Ishikawa (cell line): Measurements from ENCODE around the gene RUSC1.

Experiments
- CEBPB ChIP-seq: IDR thresholded peaks from 2 replicates; pipeline ENCODE4 v1.6.1; 2012
- CREB1 ChIP-seq: IDR thresholded peaks from 2 replicates; pipeline ENCODE4 v1.6.1; 2012; ENCODE audit warnings: low read depth
- EGR1 ChIP-seq: IDR thresholded peaks from 2 replicates; pipeline ENCODE4 v1.6.1; 2012
- EP300 ChIP-seq: IDR thresholded peaks from 2 replicates; pipeline ENCODE4 v1.6.1; 2012; ENCODE audit warnings: borderline replicate concordance
- FOXM1 ChIP-seq: IDR thresholded peaks from 2 replicates; pipeline ENCODE4 v1.6.1; 2012; ENCODE audit warnings: low read depth, borderline replicate concordance
- MAX ChIP-seq: IDR thresholded peaks from 2 replicates; pipeline ENCODE4 v1.6.1; 2012
- RAD21 ChIP-seq: IDR thresholded peaks from 2 replicates; pipeline ENCODE4 v1.6.1; 2012; ENCODE audit warnings: low read depth
- REST ChIP-seq: IDR thresholded peaks from 2 replicates; pipeline ENCODE4 v1.6.1; 2012; ENCODE audit warnings: low read depth, mild to moderate bottlenecking
- TAF1 ChIP-seq: IDR thresholded peaks from 2 replicates; pipeline ENCODE4 v1.6.1; 2012; ENCODE audit warnings: low read depth, mild to moderate bottlenecking
- TCF12 ChIP-seq: IDR thresholded peaks from 2 replicates; pipeline ENCODE4 v1.6.1; 2012; ENCODE audit warnings: low read depth
- USF1 ChIP-seq: IDR thresholded peaks from 2 replicates; pipeline ENCODE4 v1.6.1; 2012
- YY1 ChIP-seq: IDR thresholded peaks from 2 replicates; pipeline ENCODE4 v1.6.1; 2012; ENCODE audit warnings: low read depth

GRCh38 chr1:155327981-155328380, 7.3 kb downstream of the RUSC1 start:
- no peak for TF ChIP-seq MAX
- TF ChIP-seq RAD21 = no peak
- TF ChIP-seq TAF1 = no peak
- no peak for TF ChIP-seq REST
- no peak for TF ChIP-seq CEBPB
- TF ChIP-seq EGR1 = no peak
- TF ChIP-seq EP300 = no peak
- TF ChIP-seq USF1 = no peak
- no peak for TF ChIP-seq FOXM1
- TF ChIP-seq YY1 = no peak
- no peak for TF ChIP-seq CREB1
- TF ChIP-seq TCF12 = no peak
